GM23338 (cell line): ENCODE data around the gene SLAMF9. TPM values are rescaled to one million over a fixed set of nuclear protein-coding genes. Genes with fewer than 3 reads are reported as not detected.

Source experiments
- ATAC-seq: fragments of 200-7000 bp; cut with Tn5 transposase; 3 replicates; pipeline ENCODE4 v1.9.1; 2020
- DNase-seq: peaks from one replicate; pipeline ENCODE4 v3.0.0-alpha.2; 2015; ENCODE audit warnings: low spot score
- H2AFZ ChIP-seq: fragments of 200-600 bp; sonication (generic); 2 replicates; pipeline ENCODE4 v1.8.0; 2016; ENCODE audit warnings: antibody characterized with exemption, mild to moderate bottlenecking, moderate library complexity
- H3F3A ChIP-seq: fragments of 200-600 bp; sonication (generic); replicated peaks from 2 replicates; pipeline ENCODE4 v1.8.0; 2017; ENCODE audit warnings: antibody characterized with exemption, mixed run types, low read depth
- H3K27ac ChIP-seq: fragments of 200-600 bp; sonication (generic); 2 replicates; pipeline ENCODE4 v1.6.1; 2016; ENCODE audit warnings: low read depth
- H3K27me3 ChIP-seq: fragments of 200-600 bp; sonication (generic); 2 replicates; pipeline ENCODE4 v1.8.0; 2016; ENCODE audit warnings: mild to moderate bottlenecking, mixed run types, moderate library complexity; ENCODE audit not compliant: insufficient read depth
- H3K36me3 ChIP-seq: fragments of 200-600 bp; sonication (generic); 2 replicates; pipeline ENCODE4 v1.8.0; 2016; ENCODE audit warnings: mild to moderate bottlenecking; ENCODE audit not compliant: insufficient read depth
- H3K4me1 ChIP-seq: fragments of 200-600 bp; sonication (generic); 2 replicates; pipeline ENCODE4 v1.8.0; 2016; ENCODE audit warnings: mild to moderate bottlenecking, moderate library complexity; ENCODE audit not compliant: insufficient read depth
- H3K4me2 ChIP-seq: fragments of 200-600 bp; sonication (generic); 2 replicates; pipeline ENCODE4 v1.7.1; 2017; ENCODE audit warnings: mixed run types
- H3K4me3 ChIP-seq: fragments of 200-600 bp; sonication (generic); 2 replicates; pipeline ENCODE4 v1.6.1; 2016; ENCODE audit warnings: mixed run types
- H3K79me2 ChIP-seq: fragments of 200-600 bp; sonication (generic); replicated peaks from 2 replicates; pipeline ENCODE4 v1.8.0; 2017; ENCODE audit warnings: mild to moderate bottlenecking; ENCODE audit not compliant: insufficient read depth
- H3K9me2 ChIP-seq: fragments of 200-600 bp; sonication (generic); 2 replicates; pipeline ENCODE4 v1.8.0; 2017; ENCODE audit not compliant: insufficient read depth
- H4K20me1 ChIP-seq: fragments of 200-600 bp; sonication (generic); replicated peaks from 2 replicates; pipeline ENCODE4 v1.8.0; 2017; ENCODE audit warnings: mild to moderate bottlenecking; ENCODE audit not compliant: insufficient read depth
- H3K27ac Mint-ChIP-seq: 2 replicates; pipeline ENCODE4 v1.8.0; 2020; ENCODE audit warnings: inconsistent platforms, mild to moderate bottlenecking, moderate library complexity, mixed read lengths
- H3K27me3 Mint-ChIP-seq: 3 replicates; pipeline ENCODE4 v1.8.0; 2022; ENCODE audit warnings: low read depth, mild to moderate bottlenecking, moderate library complexity, mixed read lengths, inconsistent platforms; ENCODE audit not compliant: insufficient read depth, poor library complexity
- H3K36me3 Mint-ChIP-seq: 3 replicates; pipeline ENCODE4 v1.8.0; 2021; ENCODE audit warnings: low read depth, mild to moderate bottlenecking, inconsistent platforms, moderate library complexity, mixed read lengths
- H3K4me1 Mint-ChIP-seq: 3 replicates; pipeline ENCODE4 v1.8.0; 2020; ENCODE audit warnings: mild to moderate bottlenecking, inconsistent platforms, mixed read lengths
- H3K4me3 Mint-ChIP-seq: 3 replicates; pipeline ENCODE4 v1.8.0; 2021; ENCODE audit warnings: moderate library complexity, mild to moderate bottlenecking, inconsistent platforms, mixed read lengths
- H3K9me3 Mint-ChIP-seq: 3 replicates; pipeline ENCODE4 v1.8.0; 2020; ENCODE audit warnings: moderate library complexity, mild to moderate bottlenecking, inconsistent platforms, mixed read lengths
- EZH2 ChIP-seq: fragments of 200-600 bp; sonication (generic); IDR thresholded peaks from one replicate; pipeline ENCODE4 v1.8.0; 2017; ENCODE audit warnings: antibody characterized with exemption, mild to moderate bottlenecking, low read depth; ENCODE audit not compliant: unreplicated experiment
- EZH2phosphoT487 ChIP-seq: fragments of 200-600 bp; sonication (generic); IDR thresholded peaks from one replicate; pipeline ENCODE4 v1.8.1; 2018; ENCODE audit warnings: antibody characterized with exemption; ENCODE audit not compliant: unreplicated experiment
- NANOG ChIP-seq: IDR thresholded peaks from 2 replicates; pipeline ENCODE4 v1.6.1; 2016; ENCODE audit warnings: antibody characterized with exemption, borderline replicate concordance
- POLR2AphosphoS5 ChIP-seq: IDR thresholded peaks from 2 replicates; pipeline ENCODE4 v1.6.1; 2016; ENCODE audit warnings: antibody characterized with exemption, low read depth
- STAT1 ChIP-seq: IDR thresholded peaks from one replicate; pipeline ENCODE4 v1.6.1; 2016; ENCODE audit warnings: antibody characterized with exemption; ENCODE audit not compliant: unreplicated experiment
- ZNF114 ChIP-seq: fragments of 250-450 bp; sonication (Bioruptor Pico); IDR thresholded peaks from 2 replicates; pipeline ENCODE4 v1.5.0; 2020; ENCODE audit warnings: mild to moderate bottlenecking, moderate library complexity
- ZNF331 ChIP-seq: fragments of 250-450 bp; sonication (Bioruptor Pico); IDR thresholded peaks from 2 replicates; pipeline ENCODE4 v1.5.0; 2020; ENCODE audit warnings: low read depth, mild to moderate bottlenecking, moderate library complexity
- ZNF462 ChIP-seq: fragments of 250-450 bp; sonication (Bioruptor Pico); IDR thresholded peaks from 2 replicates; pipeline ENCODE4 v1.5.0; 2020; ENCODE audit warnings: mild to moderate bottlenecking, moderate library complexity
- polyA plus RNA-seq: library from polyadenylated mRNA; unstranded; fragments of >200 nt; fragmentation: Nextera tagmentation; extraction: Ambion mirVana; gene quantifications from 2 replicates; pipeline ENCODE4 v1.2.1, GENCODE V29; 2016
- total RNA-seq: library from RNA; depleted of rRNA; stranded (reverse); fragments of >200 nt; shearing (Covaris generic); gene quantifications from 2 replicates; pipeline ENCODE4 v1.2.3, GENCODE V29; 2014
- TF ChIP-seq, protein P1 (sequence below): IDR thresholded peaks from 2 replicates; pipeline ENCODE4 v1.6.1; 2016; ENCODE audit warnings: antibody characterized with exemption
- TF ChIP-seq, protein P2 (sequence below), 2 experiments: fragments of 200-600 bp in 1 of 2; sonication (generic) in 1 of 2; conservative IDR thresholded peaks; 2 replicates each; pipeline versions ENCODE4 v1.5.1 to v1.6.1; 2016 to 2017; ENCODE audit warnings: antibody characterized with exemption in 2 of 2, low read depth in 2 of 2, mild to moderate bottlenecking in 2 of 2, moderate library complexity in 1 of 2

The SLAMF9 gene
- total and polyA plus RNA-seq, 2 experiments from 2014 or later: not detected

- TF ChIP-seq EZH2phosphoT487 (no peak), EZH2 (no peak), STAT1 (no peak), ZNF331 (CRISPR knock-in tag) (no peak), ZNF114 (CRISPR knock-in tag) (no peak), POLR2AphosphoS5 (no peak)
- TF ChIP-seq, protein P1, sequence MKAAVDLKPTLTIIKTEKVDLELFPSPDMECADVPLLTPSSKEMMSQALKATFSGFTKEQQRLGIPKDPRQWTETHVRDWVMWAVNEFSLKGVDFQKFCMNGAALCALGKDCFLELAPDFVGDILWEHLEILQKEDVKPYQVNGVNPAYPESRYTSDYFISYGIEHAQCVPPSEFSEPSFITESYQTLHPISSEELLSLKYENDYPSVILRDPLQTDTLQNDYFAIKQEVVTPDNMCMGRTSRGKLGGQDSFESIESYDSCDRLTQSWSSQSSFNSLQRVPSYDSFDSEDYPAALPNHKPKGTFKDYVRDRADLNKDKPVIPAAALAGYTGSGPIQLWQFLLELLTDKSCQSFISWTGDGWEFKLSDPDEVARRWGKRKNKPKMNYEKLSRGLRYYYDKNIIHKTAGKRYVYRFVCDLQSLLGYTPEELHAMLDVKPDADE: no peak
- TF ChIP-seq, protein P2, sequence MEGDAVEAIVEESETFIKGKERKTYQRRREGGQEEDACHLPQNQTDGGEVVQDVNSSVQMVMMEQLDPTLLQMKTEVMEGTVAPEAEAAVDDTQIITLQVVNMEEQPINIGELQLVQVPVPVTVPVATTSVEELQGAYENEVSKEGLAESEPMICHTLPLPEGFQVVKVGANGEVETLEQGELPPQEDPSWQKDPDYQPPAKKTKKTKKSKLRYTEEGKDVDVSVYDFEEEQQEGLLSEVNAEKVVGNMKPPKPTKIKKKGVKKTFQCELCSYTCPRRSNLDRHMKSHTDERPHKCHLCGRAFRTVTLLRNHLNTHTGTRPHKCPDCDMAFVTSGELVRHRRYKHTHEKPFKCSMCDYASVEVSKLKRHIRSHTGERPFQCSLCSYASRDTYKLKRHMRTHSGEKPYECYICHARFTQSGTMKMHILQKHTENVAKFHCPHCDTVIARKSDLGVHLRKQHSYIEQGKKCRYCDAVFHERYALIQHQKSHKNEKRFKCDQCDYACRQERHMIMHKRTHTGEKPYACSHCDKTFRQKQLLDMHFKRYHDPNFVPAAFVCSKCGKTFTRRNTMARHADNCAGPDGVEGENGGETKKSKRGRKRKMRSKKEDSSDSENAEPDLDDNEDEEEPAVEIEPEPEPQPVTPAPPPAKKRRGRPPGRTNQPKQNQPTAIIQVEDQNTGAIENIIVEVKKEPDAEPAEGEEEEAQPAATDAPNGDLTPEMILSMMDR (conservative IDR thresholded peaks at IDR 0.05; ENCODE audit: low read depth in 2 of 2): no peak
Measured at GRCh38 chr1:159920202-159920601, 33.8 kb downstream of the SLAMF9 start (continued).

GRCh38 chr1:159919236-159919865 is 34.7 kb downstream of the SLAMF9 start:
- Histone ChIP-seq H3K4me2 (no peak overlapping the region), H3K27me3 (peaks cover 9% of the 10 kb centered on the region), H3K27ac (no peak overlapping the region), H3K4me1 (peaks cover 28% of the 10 kb centered on the region), H4K20me1 (no peaks in the 10 kb centered on the region), H3K9me2 (no peaks in the 10 kb centered on the region), H3K79me2 (no peaks in the 10 kb centered on the region; the same call in 1 of the 2 replicates), H2AFZ (no peak overlapping the region), H3K4me3 (no peak overlapping the region), H3K36me3 (no peaks in the 10 kb centered on the region), H3F3A (no peaks in the 10 kb centered on the region)
- no peak for ATAC-seq
- H3K27ac Mint-ChIP-seq: no peak overlapping the region
- no peak overlapping the region for H3K4me3 Mint-ChIP-seq
- H3K36me3 Mint-ChIP-seq: peaks cover 11% of the 10 kb centered on the region
- H3K27me3 Mint-ChIP-seq: peaks cover 20% of the 10 kb centered on the region
- DNase-seq: no peak
- no peaks in the 10 kb centered on the region for H3K9me3 Mint-ChIP-seq
- H3K4me1 Mint-ChIP-seq: peaks cover 48% of the 10 kb centered on the region
- no peak for TF ChIP-seq ZNF462 (CRISPR knock-in tag)
- TF ChIP-seq EZH2phosphoT487: no peak
- TF ChIP-seq, protein P1: no peak
- TF ChIP-seq ZNF331 (CRISPR knock-in tag): no peak
- TF ChIP-seq POLR2AphosphoS5: no peak
- TF ChIP-seq ZNF114 (CRISPR knock-in tag): no peak
- TF ChIP-seq, protein P2 (conservative IDR thresholded peaks at IDR 0.05; ENCODE audit: low read depth in 2 of 2): no peak
- no peak for TF ChIP-seq STAT1
- TF ChIP-seq NANOG: no peak
